ENCODE measurements around the gene MINDY3. TPM values are rescaled to one million over a fixed set of nuclear protein-coding genes. Genes with fewer than 3 reads are reported as not detected.

Gene MINDY3
- total and polyA plus RNA-seq, 12 donors, result 10.8 to 26.0 (median 22.2) TPM

DNA sequence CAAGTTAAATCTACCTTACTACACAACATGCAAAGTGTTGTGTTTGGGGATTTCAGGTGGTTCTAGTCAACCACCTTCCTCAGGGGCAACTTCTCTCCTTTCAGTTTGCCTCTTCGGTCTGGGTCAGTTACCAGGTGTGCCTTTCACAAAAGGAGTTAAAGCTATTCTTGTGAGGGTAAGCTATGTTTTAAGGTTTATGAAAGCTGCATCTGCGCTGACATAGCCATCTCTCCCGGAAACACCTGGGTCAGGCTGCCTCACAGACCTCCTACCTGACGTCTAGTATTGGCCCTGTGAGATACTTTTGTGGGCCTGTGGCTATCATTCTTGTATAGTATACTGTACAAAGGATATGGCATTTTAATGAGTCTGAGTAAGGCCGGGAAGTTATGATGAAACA is 72.9 kb downstream of the MINDY3 start:
- Histone ChIP-seq H3K4me3 (no peak overlapping the region), H3K27ac (no peak overlapping the region), H3K9me3 (no peaks in the 10 kb centered on the region), H3K4me1 (peaks cover 4 to 31% (median 17%) of the 10 kb centered on the region in 9 donors), H3K27me3 (no peaks in the 10 kb centered on the region), H3K36me3 (peaks cover 0 to 71% (median 6%) of the 10 kb centered on the region in 9 donors)
- DNase-seq (no peak), ATAC-seq (no peak)
- TF ChIP-seq, protein P1, sequence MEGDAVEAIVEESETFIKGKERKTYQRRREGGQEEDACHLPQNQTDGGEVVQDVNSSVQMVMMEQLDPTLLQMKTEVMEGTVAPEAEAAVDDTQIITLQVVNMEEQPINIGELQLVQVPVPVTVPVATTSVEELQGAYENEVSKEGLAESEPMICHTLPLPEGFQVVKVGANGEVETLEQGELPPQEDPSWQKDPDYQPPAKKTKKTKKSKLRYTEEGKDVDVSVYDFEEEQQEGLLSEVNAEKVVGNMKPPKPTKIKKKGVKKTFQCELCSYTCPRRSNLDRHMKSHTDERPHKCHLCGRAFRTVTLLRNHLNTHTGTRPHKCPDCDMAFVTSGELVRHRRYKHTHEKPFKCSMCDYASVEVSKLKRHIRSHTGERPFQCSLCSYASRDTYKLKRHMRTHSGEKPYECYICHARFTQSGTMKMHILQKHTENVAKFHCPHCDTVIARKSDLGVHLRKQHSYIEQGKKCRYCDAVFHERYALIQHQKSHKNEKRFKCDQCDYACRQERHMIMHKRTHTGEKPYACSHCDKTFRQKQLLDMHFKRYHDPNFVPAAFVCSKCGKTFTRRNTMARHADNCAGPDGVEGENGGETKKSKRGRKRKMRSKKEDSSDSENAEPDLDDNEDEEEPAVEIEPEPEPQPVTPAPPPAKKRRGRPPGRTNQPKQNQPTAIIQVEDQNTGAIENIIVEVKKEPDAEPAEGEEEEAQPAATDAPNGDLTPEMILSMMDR (IDR thresholded peaks at IDR 0.05), result no peak
- intact Hi-C loops (cut with DNase I), result no loop called here
- 96 to 98% methylated on average over 5 of the region's 5 CpGs for WGBS, 2 donors

GRCh38 chr10:15784662-15785300 is 75.5 kb downstream of the MINDY3 start:
- 94 to 97% methylated on average over 8 of the region's 8 CpGs for WGBS, 2 donors
- no peak overlapping the region for H3K27ac ChIP-seq

DNA sequence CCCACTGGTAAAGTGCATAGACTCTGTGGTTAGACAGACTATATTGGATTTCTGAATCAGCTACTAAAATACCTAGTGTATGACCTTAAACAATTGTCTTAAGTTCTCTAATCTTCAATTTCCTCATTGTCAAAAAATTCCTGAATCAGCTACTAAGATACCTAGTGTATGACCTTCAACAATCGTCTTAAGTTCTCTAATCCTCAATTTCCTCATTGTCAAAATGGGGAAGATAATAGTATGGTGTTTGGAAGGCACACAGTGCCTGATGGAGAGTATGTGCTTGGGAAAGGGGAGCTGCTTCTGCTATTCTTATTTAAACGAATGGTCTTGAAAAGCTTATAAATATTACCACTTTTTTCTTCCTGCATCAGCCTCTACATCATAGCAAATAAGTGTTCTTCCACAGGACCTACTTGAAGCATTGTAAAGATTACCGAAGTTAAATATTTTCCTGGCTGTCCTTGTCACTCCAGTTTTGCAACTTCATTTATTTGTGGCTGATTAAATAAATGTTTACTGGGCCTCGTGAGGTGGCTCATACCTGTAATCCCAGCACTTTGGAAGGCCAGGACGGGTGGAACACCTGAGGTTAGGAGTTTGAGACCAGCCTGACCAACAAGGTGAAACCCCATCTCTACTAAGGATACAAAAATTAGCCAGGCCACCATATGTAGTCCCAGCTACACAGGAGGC is 76.2 kb downstream of the MINDY3 start:
- DNase-seq (no peak), ATAC-seq (no peak)
- TF ChIP-seq, protein P1 (IDR thresholded peaks at IDR 0.05), result no peak
- H3K36me3 ChIP-seq, result peaks cover 0 to 98% (median 6%) of the 10 kb centered on the region in 9 donors
- 86 to 89% methylated on average over 5 of the region's 5 CpGs for WGBS, 2 donors
- intact Hi-C loops (cut with DNase I), result no loop called here
- H3K4me3 ChIP-seq, result no peak overlapping the region
- H3K27me3 ChIP-seq, result no peaks in the 10 kb centered on the region
- peaks cover 0 to 15% (median 7%) of the 10 kb centered on the region in 9 donors for H3K4me1 ChIP-seq
- no peaks in the 10 kb centered on the region for H3K9me3 ChIP-seq
- H3K27ac ChIP-seq, result no peak overlapping the region

More at GRCh38 chr10:15784662-15785300, 75.5 kb downstream of the MINDY3 start:
- ATAC-seq (no peak), DNase-seq (no peak)
- Histone ChIP-seq H3K4me1 (peaks cover 0 to 16% (median 10%) of the 10 kb centered on the region in 9 donors), H3K27me3 (no peaks in the 10 kb centered on the region), H3K4me3 (no peak overlapping the region), H3K36me3 (peaks cover 0 to 97% (median 6%) of the 10 kb centered on the region in 9 donors), H3K9me3 (no peaks in the 10 kb centered on the region)
- TF ChIP-seq, protein P1 (IDR thresholded peaks at IDR 0.05), result no peak
- intact Hi-C loops (cut with DNase I), result no loop called here

- DNase-seq (no peak), ATAC-seq (no peak)
- intact Hi-C loops (cut with DNase I), result no loop called here
- Histone ChIP-seq H3K27ac (no peak overlapping the region), H3K4me1 (peaks cover 0 to 15% (median 7%) of the 10 kb centered on the region in 9 donors), H3K27me3 (no peaks in the 10 kb centered on the region), H3K4me3 (no peak overlapping the region), H3K9me3 (no peaks in the 10 kb centered on the region), H3K36me3 (peaks cover 0 to 99% (median 6%) of the 10 kb centered on the region in 9 donors)
- TF ChIP-seq, protein P1 (IDR thresholded peaks at IDR 0.05), result no peak
- WGBS, 2 donors, result 75 to 76% methylated on average over 4 of the region's 4 CpGs
Observed at GRCh38 chr10:15782851-15783250, 77.5 kb downstream of the MINDY3 start.
